ENCODE results near the gene NOP14. TPM values are rescaled to one million over a fixed set of nuclear protein-coding genes. Genes with fewer than 3 reads are reported as not detected.
"Not testable (repeated sequence)": the region's sequence is repeated elsewhere in the genome, so short reads cannot be mapped to it uniquely, and the experiment has no call there.

NOP14 gene
- total and polyA plus RNA-seq, 8 donors, result 11.1 to 31.0 (median 17.4) TPM

DNA sequence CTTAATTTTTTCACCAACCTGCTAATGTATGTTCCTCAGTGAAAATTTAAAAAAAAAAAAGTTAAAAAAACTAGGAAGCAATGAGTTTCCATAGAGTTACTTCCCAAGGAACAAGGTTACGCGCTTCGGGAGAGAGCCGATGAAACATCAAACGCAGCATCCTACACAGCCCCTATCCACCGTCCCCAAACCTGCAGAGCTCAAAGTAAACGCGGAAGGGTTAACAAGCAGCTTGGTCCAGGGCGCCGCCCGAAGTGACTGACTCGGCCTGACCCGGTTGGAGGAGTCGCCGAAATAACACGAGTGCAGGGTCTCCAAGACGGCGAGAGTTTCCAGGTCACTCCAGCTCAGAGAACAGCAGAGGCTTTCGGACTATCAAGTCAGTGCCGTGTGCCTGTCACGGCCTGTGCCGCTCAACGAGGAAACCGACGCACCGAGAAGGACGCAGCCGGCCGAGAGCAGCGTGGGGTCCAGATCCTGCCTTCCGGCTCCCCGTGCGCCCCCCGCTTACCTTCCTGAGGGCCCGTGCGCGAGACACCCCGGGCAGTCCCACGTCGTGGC lies 512 bp downstream of the NOP14 start:
- Histone ChIP-seq H3K4me3 (peak overlapping the region; percentile 79 to 96 (median 86)), H3K4me1 (peaks cover 0 to 11% (median 5%) of the 10 kb centered on the region in 3 donors), H3K27ac (peak overlapping the region; percentile 76 to 88 (median 82)), H3K9me3 (no peaks in the 10 kb centered on the region), H3K27me3 (no peaks in the 10 kb centered on the region), H3K36me3 (no peaks in the 10 kb centered on the region)
- DNase-seq (peak in 1 of 6 donors; percentile 36), ATAC-seq (peak; percentile 28 to 63 (median 50)), FAIRE-seq (no peak)
- intact Hi-C loops (cut with DNase I), result no loop called here
- TF ChIP-seq, protein P1, sequence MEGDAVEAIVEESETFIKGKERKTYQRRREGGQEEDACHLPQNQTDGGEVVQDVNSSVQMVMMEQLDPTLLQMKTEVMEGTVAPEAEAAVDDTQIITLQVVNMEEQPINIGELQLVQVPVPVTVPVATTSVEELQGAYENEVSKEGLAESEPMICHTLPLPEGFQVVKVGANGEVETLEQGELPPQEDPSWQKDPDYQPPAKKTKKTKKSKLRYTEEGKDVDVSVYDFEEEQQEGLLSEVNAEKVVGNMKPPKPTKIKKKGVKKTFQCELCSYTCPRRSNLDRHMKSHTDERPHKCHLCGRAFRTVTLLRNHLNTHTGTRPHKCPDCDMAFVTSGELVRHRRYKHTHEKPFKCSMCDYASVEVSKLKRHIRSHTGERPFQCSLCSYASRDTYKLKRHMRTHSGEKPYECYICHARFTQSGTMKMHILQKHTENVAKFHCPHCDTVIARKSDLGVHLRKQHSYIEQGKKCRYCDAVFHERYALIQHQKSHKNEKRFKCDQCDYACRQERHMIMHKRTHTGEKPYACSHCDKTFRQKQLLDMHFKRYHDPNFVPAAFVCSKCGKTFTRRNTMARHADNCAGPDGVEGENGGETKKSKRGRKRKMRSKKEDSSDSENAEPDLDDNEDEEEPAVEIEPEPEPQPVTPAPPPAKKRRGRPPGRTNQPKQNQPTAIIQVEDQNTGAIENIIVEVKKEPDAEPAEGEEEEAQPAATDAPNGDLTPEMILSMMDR (IDR thresholded peaks at IDR 0.05), result no peak
- WGBS, 2 donors, result 0% methylated on average over 40 of the region's 40 CpGs

- DNase-seq (peak in 1 of 6 donors; percentile 21), FAIRE-seq (no peak), ATAC-seq (no peak)
- H3K4me1 ChIP-seq, result peaks cover 0 to 11% (median 5%) of the 10 kb centered on the region in 3 donors
- H3K9me3 ChIP-seq, result no peaks in the 10 kb centered on the region
- intact Hi-C loops (cut with DNase I), result no loop called here
- H3K27me3 ChIP-seq, result no peaks in the 10 kb centered on the region
- peak overlapping the region in 1 of 4 donors; percentile 78 for H3K27ac ChIP-seq
- peaks cover 0 to 6% (median 3%) of the 10 kb centered on the region in 3 donors for H3K36me3 ChIP-seq
- 19 to 21% methylated on average over 14 of the region's 14 CpGs for WGBS, 2 donors
- peak overlapping the region; percentile 79 to 96 (median 86) for H3K4me3 ChIP-seq
- TF ChIP-seq, protein P1 (IDR thresholded peaks at IDR 0.05), result no peak
These were observed 1.3 kb downstream of the NOP14 start for GRCh38 chr4:2961811-2962441.

DNA sequence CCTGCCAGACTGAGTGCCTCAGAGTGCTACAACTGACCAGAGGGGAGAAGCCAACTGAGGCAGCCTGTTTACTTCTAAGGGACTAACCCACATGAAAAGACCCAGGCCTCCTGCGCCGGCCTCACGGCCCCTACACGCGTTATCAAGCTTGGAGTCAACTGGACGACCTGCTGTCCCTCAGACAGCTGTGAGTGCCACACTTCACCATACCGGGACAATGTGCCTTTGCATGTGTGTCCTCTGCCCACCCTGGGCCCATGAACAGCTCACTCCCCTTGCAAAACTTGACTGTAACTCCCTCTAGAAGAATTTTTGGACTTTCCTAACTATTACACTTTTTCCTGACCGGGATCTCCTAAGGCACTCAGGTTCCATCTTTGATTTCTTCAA lies 1.8 kb downstream of the NOP14 start:
- H3K36me3 ChIP-seq, result peaks cover 0 to 10% (median 3%) of the 10 kb centered on the region in 3 donors
- peaks cover 0 to 11% (median 5%) of the 10 kb centered on the region in 3 donors for H3K4me1 ChIP-seq
- FAIRE-seq (no peak), ATAC-seq (no peak), DNase-seq (peak in 2 of 6 donors; percentile 26 to 63)
- no peak overlapping the region for H3K27ac ChIP-seq
- no peaks in the 10 kb centered on the region for H3K9me3 ChIP-seq
- TF ChIP-seq, protein P1 (IDR thresholded peaks at IDR 0.05), result no peak
- WGBS, 2 donors, result 38 to 45% methylated on average over 8 of the region's 8 CpGs
- intact Hi-C loops (cut with DNase I), result no loop called here
- no peaks in the 10 kb centered on the region for H3K27me3 ChIP-seq
- H3K4me3 ChIP-seq, result peak overlapping the region in 2 of 4 donors; percentile 79 to 88

- 91 to 97% methylated on average over 4 of the region's 4 CpGs for WGBS, 2 donors
- H3K4me3 ChIP-seq; H3K9me3 ChIP-seq; ATAC-seq; H3K27ac ChIP-seq; intact Hi-C loops (cut with DNase I); DNase-seq; H3K27me3 ChIP-seq: not testable (repeated sequence)
- Histone ChIP-seq H3K36me3 (peaks cover 4 to 19% (median 8%) of the 10 kb centered on the region in 3 donors), H3K4me1 (peaks cover 0 to 11% (median 5%) of the 10 kb centered on the region in 3 donors)
- FAIRE-seq, result peak; percentile 100
These were observed 2.8 kb downstream of the NOP14 start for GRCh38 chr4:2960450-2960849.

GRCh38 chr4:2958446-2958845 lies 4.8 kb downstream of the NOP14 start:
- 75 to 82% methylated on average over 9 of the region's 9 CpGs for WGBS, 2 donors
- intact Hi-C loops (cut with DNase I), result no loop called here
- ATAC-seq, result no peak
- peaks cover 0 to 8% (median 5%) of the 10 kb centered on the region in 3 donors for H3K4me1 ChIP-seq
- peaks cover 4 to 22% (median 17%) of the 10 kb centered on the region in 3 donors for H3K36me3 ChIP-seq
- no peak overlapping the region for H3K27ac ChIP-seq
- no peaks in the 10 kb centered on the region for H3K27me3 ChIP-seq
- no peaks in the 10 kb centered on the region for H3K9me3 ChIP-seq
- DNase-seq, result no peak
- TF ChIP-seq, protein P1 (IDR thresholded peaks at IDR 0.05), result no peak
- FAIRE-seq, result no peak
- H3K4me3 ChIP-seq, result no peak overlapping the region

DNA sequence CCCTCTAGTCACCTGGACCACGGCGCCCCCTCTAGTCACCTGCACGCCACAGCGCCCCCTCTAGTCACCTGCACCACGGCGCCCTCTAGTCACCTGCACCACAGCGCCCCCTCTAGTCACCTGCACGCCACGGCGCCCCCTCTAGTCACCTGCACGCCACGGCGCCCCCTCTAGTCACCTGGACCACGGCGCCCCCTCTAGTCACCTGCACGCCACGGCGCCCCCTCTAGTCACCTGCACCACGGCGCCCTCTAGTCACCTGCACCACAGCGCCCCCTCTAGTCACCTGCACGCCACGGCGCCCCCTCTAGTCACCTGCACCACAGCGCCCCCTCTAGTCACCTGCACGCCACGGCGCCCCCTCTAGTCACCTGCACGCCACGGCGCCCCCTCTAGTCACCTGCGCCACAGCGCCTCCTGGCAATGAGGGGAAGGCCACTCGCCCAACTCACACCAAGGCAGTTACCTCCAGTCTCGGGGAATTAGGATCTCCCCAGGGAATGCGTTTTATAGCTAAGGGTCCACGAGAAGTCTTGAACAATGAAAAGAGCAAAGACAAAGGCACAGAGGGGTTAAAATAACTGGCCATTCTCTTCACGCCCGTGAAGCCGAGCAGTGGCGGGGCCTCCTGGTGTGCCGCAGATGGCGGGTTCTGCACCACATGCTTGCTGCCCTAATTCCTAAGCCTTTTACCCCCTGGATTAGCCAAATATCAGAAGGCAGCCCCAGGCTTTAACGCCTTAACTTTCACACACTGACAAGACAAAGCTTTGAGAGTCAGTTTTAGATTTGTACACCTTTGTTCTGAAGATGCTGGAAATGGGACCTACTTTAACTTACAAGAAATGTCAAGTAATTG lies 7.8 kb downstream of the NOP14 start:
- intact Hi-C loops (cut with DNase I), result not testable (repeated sequence)

More for the DNA sequence above, 7.8 kb downstream of the NOP14 start:
- not testable (repeated sequence) for ATAC-seq, H3K27ac ChIP-seq, H3K9me3 ChIP-seq, H3K4me1 ChIP-seq, FAIRE-seq, H3K4me3 ChIP-seq, H3K27me3 ChIP-seq
- H3K36me3 ChIP-seq, result peaks cover 4 to 51% (median 31%) of the 10 kb centered on the region in 3 donors
- peak in 1 of 6 donors; percentile 25 for DNase-seq
- 97 to 98% methylated on average over 27 to 43 of the region's 44 CpGs for WGBS, 2 donors

Data from pancreas (tissue), 10 donors.